Fibroblast of gingiva (primary cell): ENCODE data around the gene C16orf86.

ENCODE experiments used
- DNase-seq: peaks from one replicate; pipeline ENCODE4 v3.0.0-alpha.2; 2011; ENCODE audit warnings: low read depth

Gene C16orf86

GRCh38 chr16:67667453-67667816 is 821 bp downstream of the C16orf86 start:
- DNase-seq: no peak

- peak; percentile 93 for DNase-seq
These were observed 1.3 kb downstream of the C16orf86 start for GRCh38 chr16:67667817-67668494.

GRCh38 chr16:67668495-67669157 is 2.0 kb downstream of the C16orf86 start:
- DNase-seq: no peak

- no peak for DNase-seq
These were observed 3.0 kb downstream of the C16orf86 start for GRCh38 chr16:67669499-67670101.

GRCh38 chr16:67672306-67672705 is 5.7 kb downstream of the C16orf86 start:
- no peak for DNase-seq

- DNase-seq: peak; percentile 74
These were observed 6.4 kb downstream of the C16orf86 start for GRCh38 chr16:67672739-67673662.

- DNase-seq: peak; percentile 64
These were observed 7.3 kb downstream of the C16orf86 start for GRCh38 chr16:67673712-67674580.

- DNase-seq: no peak
These were observed 8.4 kb downstream of the C16orf86 start for GRCh38 chr16:67674851-67675578.

- DNase-seq: no peak
These were observed 8.9 kb downstream of the C16orf86 start for GRCh38 chr16:67675579-67675935.

- DNase-seq: no peak
These were observed 9.4 kb downstream of the C16orf86 start for GRCh38 chr16:67675999-67676398.

GRCh38 chr16:67676516-67676915 is 9.9 kb downstream of the C16orf86 start:
- no peak for DNase-seq

- no peak for DNase-seq
These were observed 10.3 kb downstream of the C16orf86 start for GRCh38 chr16:67676939-67677338.

- no peak for DNase-seq
These were observed 11.1 kb downstream of the C16orf86 start for GRCh38 chr16:67677712-67678111.

- DNase-seq: no peak
These were observed 11.9 kb downstream of the C16orf86 start for GRCh38 chr16:67678354-67679023.

- DNase-seq: no peak
These were observed 13.6 kb downstream of the C16orf86 start for GRCh38 chr16:67679935-67680897.

- DNase-seq: no peak
These were observed 17.2 kb downstream of the C16orf86 start for GRCh38 chr16:67683767-67684166.

- no peak for DNase-seq
These were observed 18.9 kb downstream of the C16orf86 start for GRCh38 chr16:67685388-67686112.
